Stimulated activated CD8-positive, alpha-beta memory T cell treated with anti-CD3 and anti-CD28 coated beads, Interleukin-12 subunit alpha, Interleukin-12 subunit beta, amount 100 ng/mL, for 24 hours (primary cell): Measurements from ENCODE around the gene CACFD1.

ENCODE experiments used
- DNase-seq: peaks from one replicate; pipeline ENCODE4 v3.0.0-alpha.2; 2020; ENCODE audit errors: extremely low read depth

CACFD1 gene

DNA sequence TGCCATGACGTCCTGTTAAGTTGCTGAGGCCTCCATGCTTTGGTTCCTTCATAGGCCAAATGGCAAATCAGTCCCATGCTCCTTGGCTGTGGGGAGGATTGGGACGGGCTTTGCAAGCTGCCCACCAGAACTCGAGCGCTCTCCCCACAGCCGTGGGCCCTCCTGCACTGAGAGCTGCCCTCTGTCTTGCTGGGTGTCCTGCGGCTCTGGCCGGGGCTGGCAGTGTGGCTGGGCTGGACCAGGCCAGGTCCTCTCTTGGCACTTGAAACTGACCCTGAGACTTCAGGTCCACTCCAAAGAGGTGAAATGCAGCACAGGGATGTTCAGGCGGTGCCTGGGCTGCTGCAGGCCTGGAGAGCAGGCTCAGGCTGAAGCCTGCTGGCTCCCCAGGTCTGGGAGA, 57.9 kb downstream of the CACFD1 start:
- DNase-seq = no peak

- no peak for DNase-seq
Measured at GRCh38 chr9:133518200-133518599, 58.4 kb downstream of the CACFD1 start.

DNA sequence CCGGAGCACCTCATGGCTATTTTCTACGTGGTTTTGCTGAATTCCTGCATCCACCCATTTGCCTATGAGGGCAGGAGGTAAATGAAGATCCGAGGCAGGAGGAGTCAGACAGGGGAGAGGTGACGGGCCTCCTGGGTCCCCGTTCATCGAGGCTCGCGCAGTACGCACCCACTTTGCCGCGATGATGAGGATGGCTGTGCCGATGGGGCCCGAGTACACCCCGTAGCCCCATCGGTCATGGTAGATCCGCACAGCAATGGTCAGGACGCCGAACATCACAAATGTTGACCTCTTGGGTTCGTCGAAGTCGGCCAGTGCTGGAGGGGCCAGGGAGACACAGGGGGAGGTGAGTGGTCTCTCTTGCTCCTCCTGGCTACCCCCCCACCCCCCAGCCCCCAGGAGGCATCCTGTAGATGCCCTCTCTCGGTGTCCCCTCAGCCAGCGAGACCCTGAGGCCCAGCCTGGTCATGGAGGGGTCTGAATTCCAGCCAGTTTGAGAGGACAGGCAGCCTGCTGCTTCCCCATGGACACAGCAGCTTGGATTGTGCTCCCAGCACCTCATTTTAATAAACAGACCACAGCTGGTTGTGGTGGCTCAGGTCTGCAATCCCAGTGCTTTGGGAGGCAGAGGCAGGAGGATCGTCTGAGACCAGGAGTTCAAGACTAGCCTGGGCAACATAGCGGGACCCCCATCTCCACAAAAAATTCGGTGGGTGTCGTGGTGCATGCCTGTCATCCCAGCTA, 59.1 kb downstream of the CACFD1 start:
- no peak for DNase-seq

- DNase-seq = no peak
Measured at GRCh38 chr9:133519693-133520092, 59.9 kb downstream of the CACFD1 start.

- no peak for DNase-seq
Measured at GRCh38 chr9:133520121-133520835, 60.5 kb downstream of the CACFD1 start.
